OCI-M2 (cell line): Measurements from ENCODE around the gene PRODH2.

Experiments
- DNase-seq: peaks from one replicate; lab custom pipeline; 2025; ENCODE audit not compliant: unreplicated experiment; lab: John Stamatoyannopoulos, UW

Gene PRODH2, protein sequence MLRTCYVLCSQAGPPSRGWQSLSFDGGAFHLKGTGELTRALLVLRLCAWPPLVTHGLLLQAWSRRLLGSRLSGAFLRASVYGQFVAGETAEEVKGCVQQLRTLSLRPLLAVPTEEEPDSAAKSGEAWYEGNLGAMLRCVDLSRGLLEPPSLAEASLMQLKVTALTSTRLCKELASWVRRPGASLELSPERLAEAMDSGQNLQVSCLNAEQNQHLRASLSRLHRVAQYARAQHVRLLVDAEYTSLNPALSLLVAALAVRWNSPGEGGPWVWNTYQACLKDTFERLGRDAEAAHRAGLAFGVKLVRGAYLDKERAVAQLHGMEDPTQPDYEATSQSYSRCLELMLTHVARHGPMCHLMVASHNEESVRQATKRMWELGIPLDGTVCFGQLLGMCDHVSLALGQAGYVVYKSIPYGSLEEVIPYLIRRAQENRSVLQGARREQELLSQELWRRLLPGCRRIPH

DNA sequence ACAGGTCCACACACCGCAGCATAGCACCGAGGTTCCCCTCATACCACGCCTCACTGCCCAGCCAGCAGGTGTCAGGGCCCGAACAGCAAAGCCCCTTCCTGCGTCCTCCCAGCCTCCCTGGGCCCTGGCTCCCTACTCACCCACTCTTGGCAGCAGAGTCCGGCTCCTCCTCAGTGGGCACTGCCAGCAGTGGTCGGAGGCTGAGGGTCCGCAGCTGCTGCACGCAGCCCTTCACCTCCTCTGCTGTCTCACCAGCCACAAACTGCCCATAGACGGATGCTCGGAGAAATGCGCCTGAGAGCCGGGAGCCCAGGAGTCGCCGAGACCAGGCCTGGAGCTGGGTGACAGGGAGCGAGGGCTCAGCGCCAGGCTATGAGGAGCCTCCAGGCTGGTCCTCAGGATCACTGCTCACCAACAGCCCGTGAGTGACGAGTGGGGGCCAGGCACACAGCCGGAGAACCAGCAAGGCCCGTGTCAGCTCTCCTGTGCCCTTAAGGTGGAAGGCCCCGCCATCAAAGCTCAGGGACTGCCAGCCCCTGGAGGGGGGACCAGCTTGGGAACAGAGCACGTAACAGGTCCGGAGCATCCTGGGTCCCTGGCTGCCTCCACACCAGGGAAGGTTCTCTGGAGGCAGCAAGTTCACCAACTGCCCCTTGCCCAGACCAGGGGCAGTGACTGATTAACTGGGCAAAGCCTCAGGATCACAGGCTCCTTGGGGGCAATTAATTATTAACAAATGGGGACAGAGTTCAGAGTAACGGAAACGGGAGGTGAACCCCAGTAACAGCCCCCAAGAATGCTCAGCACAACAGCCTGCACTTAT lies at the start of gene PRODH2:
Gene PRODH2 (minus strand): TSS at position 626 of the 823 bp plus-strand sequence. CDS start 40 bp downstream, at position 586.
- DNase-seq, result no peak

DNA sequence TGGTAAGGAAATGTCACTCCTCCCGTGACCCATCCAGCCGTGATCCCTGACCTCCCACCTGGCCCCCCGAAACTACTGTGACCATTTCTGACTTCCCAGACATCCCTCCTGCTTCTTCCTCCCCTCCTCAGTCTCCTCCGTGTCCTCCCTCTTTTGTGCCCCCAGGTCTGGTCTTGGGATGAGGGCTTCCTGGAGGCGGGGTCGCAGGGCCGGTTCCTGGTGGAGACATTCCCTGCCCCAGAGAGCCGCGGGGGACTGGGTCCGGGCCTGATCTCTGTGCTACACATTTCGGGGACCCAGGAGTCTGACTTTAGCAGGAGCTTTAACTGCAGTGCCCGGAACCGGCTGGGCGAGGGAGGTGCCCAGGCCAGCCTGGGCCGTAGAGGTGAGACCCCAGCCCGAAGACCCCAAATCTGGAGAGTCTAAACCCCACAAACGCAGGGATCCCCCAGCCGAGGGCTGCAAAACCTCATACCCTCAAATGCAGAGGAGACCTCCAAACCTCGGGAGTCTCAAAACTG lies 49.1 kb upstream of the PRODH2 start:
- no peak for DNase-seq

DNA sequence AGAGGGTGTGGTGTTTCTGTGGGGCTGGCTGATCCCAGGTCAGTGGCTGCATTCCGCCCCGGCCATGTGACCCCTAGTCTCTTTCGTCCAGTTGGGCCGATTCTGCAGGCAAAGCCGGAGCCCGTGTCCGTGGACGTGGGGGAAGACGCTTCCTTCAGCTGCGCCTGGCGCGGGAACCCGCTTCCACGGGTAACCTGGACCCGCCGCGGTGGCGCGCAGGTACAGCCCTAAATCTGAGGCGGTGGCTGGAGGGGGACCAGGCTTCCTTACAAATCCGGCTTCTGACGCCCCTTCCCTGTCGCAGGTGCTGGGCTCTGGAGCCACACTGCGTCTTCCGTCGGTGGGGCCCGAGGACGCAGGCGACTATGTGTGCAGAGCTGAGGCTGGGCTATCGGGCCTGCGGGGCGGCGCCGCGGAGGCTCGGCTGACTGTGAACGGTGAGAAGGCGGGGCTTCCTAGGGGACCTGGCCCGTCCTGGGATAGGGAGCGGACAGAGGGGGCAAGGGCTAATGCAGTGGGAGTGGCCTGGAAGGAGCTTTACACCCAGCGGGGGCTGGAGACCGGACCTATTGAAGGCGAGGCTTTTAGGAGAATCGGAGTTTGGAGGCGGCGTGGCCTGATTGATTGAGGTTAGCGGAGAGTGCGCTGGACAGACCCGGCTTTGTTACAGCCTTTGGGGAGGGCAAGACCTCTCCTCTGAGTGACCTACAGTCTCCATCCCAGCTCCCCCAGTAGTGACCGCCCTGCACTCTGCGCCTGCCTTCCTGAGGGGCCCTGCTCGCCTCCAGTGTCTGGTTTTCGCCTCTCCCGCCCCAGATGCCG lies 48.4 kb upstream of the PRODH2 start:
- no peak for DNase-seq

DNA sequence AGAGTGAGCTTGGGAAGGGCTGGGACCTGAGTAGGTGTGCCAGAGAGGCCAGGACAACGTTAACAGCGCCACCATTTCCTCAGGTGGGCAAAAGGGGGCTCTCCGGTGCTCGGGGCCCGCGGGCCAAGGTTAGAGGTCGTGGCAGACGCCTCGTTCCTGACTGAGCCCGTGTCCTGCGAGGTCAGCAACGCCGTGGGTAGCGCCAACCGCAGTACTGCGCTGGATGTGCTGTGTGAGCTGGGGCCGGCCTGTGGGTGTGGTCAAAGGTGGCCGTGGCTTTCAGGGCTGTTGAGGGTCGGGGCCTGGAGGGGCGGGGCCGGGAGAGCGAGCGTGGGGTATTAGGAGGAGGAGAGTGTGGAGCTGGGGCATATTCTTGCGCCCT lies 47.8 kb upstream of the PRODH2 start:
- no peak for DNase-seq

DNA sequence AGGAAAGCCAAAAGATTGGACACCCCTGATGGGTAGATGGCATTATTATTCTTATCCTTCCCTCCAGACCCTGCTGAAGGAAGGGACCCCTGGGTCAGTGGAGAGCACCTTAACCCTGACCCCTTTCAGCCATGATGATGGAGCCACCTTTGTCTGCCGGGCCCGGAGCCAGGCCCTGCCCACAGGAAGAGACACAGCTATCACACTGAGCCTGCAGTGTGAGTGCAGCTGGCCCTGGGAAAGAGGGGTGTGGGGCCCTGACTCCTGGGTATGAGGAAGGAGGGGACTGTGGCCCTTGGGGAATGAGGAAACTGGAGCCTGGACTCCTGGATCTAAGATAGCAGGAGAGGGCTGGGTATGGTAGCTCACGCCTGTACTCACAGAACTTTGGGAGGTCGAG lies 46.8 kb upstream of the PRODH2 start:
- DNase-seq, result no peak

DNA sequence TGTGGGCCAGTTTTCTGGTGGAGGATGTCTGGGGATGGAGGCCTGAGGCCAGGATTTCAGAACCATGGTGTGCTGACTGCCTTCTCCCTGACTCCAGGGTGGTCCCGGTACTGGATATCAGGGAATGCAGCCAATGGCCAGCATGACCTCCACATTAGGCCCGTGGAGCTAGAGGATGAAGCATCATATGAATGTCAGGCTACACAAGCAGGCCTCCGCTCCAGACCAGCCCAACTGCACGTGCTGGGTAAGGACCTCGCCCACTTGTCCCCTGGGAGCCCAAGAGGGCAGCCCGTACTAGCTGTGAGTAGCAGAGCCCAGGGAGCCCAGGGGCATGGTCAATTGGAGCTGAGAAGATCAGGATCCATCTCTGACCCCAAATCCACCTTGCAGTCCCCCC lies 45.7 kb upstream of the PRODH2 start:
- no peak for DNase-seq

DNA sequence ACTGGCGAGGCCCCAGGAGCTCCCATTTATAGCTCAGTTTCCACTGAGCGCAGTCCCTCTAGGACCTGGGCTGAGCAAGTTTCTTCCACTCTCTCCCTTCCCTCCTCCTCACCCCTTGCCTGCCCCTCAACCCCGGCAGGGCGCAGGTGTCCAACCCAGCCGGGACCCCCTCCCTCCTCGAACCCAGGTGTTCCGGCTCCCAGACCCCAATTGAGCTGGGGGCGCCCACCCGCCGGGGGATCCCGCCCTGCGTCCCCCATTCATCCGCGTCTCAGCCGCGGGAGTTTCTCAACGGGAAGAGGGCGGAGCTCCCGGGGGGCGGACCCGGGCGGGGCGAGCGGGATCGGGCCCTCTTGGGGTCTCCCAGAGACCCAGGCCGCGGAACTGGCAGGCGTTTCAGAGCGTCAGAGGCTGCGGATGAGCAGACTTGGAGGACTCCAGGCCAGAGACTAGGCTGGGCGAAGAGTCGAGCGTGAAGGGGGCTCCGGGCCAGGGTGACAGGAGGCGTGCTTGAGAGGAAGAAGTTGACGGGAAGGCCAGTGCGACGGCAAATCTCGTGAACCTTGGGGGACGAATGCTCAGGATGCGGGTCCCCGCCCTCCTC lies 44.0 kb upstream of the PRODH2 start, which contains the start of gene KIRREL2:
Gene KIRREL2 (plus strand): TSS at position 366 of the 604 bp plus-strand sequence. CDS start 209 bp downstream, at position 575.
- no peak for DNase-seq

DNA sequence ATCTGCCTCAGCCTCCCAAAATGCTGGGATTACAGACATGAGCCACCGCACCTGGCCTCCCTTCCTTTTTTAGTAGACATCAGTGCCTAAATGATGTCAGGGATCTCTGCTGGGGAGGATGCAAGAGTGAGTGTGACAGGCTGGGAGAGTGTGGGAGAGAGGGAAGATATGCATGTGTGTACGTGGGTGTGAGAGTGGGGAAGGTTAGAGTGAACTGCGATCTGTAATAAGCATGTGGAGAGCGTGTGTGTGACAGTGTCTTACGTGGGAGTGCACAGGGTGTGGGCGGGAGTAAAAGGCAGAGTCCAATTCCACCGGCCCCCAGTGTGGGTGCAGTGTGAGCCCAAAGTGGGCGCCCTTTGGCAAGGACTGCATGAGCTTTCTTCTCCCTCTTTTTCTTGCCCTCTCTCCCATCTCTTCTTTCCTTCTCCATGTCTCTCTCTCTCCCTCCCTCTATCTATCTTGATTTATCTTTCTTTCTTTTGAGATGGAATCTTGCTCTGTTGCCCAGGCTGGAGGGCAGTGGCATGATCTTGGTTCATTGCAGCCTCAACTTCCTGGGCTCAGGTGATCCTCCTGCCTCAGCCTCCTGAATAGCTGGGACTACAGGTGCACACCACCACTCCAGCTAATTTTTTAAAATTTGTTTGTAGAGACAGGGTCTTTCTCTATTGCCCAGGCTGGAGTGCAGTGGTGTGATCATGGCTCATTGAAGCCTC lies 40.6 kb upstream of the PRODH2 start:
- DNase-seq, result no peak

DNA sequence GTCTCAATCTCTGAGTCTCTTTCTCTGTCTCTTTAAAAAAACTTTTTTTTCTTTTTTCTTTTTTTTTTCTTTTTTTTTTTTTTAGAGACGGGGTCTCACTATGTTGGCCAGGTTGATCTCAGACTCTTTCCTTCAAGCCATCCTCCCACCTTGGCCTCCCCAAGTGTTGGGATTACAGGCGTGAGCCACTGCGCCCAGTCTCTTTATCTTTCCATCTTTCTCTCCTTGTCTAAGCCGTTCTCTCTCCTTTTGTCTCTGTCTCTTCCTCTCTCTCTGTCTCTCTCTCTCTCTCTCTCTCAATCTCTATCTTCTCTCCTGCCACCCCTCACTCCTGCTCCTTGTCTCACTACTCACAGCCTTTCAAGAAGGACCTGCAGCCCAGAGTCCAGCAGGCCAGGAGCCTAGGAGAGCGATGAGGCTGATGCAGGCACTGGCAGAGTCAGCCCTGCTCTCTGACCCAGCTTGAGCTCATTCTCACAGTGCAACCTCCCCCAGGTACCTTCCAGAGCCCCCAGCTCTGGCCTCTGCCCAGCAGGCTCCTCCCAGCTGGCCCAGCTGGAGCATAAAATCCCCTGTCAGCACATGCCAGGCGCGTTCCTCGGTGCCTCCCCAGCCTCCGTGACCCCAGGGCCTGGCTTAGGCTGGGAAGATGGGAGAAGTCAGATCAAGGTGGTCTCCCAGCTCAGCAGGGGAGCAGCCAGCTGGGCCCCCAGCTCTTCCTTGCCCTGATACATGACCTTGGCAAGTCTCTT lies 39.6 kb upstream of the PRODH2 start, which contains the start of gene NPHS1:
Gene NPHS1 (minus strand): TSS at position 476 of the 752 bp plus-strand sequence. CDS start 667 bp downstream, outside the sequence.
- no peak for DNase-seq

DNA sequence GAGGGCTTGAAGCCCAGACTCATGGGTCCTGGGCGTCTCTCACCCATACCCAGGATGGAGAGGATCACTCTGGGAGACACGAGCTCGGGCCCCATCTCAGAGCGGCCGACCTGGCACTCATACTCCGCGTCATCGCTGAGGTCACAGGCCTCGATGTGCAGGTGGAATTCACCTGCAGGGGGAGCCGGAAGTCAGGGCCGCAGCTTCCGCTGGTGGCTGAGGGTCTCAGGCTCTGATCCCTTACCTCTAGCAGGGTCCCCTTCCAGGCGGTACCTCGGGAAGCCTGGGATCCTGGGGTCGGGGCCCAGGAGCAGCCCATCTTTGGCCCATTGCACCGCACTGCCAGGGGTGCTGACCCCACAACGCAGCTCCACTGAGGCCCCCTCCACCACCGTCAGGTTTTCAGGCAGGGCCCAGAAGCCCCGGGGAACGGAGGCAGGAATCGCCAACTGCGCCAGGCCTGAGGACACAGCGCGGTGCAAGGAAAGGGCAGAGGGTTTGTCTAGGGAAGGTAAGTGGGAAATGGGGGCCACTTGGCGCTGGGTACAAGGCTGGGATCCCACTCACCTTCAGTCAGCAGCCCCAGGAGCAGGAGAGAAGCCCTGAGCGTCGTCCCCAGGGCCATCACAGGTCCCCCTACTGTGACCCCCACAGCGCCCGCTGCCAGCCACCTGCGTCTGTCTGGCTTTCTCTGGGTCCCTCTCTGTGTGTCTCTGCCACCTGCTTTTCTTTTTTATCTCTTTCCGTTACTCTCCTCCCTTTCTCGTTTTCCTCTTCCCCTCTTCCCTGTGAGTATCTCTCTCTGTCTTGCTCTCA lies 38.8 kb upstream of the PRODH2 start:
- DNase-seq, result no peak

DNA sequence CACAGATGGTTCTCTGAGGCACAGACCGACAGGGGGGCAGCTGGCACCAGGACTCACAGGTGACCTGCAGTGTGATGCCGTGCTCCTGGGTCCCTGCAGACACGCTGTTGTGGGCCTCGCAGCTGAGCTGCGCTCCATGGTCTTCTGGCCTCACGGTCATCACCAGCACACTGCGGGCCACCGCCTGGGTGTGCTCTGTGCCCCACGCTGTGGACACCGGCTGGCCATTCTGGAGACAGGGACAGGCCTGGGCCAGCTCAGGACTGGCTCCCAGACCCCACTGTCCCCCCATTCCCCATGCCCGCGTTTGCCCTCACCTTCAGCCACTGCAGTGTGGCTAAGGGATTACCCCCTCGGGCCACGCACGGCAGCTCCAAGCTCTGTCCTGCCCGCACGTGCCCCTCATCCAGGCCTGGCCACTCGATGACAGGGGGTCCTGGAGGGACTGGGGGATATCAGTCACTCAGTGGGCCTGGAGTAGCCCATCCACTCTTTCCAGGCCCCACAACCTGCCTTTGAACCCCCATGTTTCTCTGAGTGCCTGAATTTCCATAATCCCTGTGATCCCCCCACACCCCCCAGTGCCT lies 36.4 kb upstream of the PRODH2 start:
- DNase-seq, result no peak

DNA sequence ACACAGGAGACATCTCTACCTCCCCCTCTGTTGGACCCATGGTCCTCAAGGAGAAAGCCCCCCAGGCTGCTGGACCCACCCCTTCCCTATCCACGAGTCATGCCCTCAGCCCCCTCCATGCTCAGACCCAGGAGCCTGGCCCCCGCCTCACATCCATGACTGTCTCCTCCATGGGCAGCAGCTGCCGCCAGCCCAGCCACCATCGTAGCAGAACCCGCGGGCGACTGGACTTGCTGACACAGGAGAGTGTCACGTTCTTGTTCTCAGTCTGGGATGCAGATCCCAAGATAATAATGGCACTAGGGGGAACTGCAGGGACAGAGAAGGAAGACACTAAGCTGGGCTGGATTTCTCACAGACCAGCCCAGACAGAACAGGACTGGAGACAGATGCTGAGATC lies 35.8 kb upstream of the PRODH2 start:
- DNase-seq, result no peak

DNA sequence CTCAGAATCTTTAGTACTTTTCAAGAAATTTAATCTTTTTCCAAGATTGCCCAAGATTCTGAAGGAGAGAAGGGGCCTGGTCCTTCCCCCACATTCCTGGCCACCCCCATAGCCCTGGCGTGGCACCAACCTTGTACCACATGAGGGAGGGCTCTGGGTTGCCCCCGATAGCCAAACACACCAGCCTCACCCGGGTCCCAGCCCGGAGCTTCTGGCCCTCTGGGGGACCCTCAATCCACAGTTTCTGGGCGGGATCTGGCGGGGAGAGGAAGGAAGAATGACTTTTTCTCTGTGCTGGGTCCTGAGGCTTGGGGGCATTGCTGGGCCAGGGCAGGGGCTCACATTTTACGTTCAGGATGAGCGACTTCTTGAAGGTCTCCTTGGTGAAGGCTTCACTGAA lies 35.3 kb upstream of the PRODH2 start:
- DNase-seq, result no peak

DNA sequence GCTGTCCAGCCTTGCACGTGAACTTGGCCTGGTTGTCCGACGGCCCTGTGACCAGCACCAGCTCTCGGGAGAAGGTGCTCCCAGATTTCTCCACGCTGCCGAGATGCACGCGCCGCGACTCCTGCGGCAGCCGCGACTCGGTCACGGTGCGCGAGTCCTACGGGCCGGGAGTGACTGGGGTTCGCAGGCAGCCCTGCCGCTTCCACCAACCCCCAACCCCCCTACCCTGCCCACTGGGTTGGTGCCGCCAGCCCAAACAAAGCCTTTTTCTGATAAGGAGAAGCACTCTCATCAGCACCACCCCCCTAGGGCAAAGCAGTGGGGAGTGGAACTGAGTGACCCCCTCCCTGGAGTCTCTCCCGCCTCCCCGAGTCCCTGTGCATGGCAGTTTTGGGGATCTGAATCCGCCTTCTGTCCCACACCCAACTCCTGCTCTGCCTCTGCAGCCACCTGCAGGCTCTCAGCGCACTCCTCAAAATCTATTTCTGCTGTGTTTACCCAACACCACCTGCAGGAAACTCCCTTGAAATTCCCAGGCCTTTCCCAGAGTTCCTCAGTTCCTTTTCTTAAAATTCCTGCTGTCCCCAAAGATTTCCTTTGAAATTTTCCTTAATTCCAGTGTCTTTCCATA lies 33.5 kb upstream of the PRODH2 start:
- DNase-seq, result no peak

DNA sequence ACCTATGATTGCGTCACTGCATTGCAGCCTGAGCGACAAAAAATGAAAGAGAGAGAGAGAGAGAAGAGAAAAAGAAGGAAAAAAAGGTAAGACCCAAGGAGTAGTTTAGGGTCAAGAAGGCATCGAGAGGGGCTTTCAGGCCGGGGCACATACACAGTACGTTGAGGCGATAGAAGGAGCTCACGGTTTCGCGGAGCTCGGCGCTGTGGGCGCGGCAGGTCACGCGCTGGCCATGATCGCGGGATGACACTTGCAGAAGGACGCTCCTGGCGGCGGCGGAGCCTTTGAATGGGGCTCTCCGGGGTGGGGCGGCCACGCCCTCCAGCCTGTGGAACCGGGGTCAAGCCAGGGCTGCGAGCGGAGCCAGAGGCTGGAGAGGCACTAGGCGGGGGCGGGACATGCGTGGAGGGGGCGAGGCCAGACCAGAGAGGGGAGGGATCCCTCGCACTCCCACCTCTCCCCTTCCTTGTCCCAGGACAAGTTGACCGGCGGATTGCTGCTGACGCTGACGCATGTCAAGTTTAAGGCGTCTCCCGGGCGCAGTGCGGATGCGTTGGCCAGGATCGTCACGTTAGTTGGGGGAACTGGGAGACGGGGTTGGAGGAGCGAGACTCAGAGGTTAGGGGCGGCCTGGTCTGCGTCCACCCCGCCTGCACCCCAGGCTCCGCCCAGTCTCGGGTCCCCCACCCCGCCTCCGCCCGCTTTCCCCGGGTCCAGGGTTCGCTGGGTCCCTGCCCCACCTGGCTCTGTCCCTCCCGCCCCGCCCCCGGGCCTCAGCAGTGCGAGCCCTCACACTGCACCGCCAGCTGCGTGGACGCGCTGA lies 32.8 kb upstream of the PRODH2 start:
- DNase-seq, result no peak

DNA sequence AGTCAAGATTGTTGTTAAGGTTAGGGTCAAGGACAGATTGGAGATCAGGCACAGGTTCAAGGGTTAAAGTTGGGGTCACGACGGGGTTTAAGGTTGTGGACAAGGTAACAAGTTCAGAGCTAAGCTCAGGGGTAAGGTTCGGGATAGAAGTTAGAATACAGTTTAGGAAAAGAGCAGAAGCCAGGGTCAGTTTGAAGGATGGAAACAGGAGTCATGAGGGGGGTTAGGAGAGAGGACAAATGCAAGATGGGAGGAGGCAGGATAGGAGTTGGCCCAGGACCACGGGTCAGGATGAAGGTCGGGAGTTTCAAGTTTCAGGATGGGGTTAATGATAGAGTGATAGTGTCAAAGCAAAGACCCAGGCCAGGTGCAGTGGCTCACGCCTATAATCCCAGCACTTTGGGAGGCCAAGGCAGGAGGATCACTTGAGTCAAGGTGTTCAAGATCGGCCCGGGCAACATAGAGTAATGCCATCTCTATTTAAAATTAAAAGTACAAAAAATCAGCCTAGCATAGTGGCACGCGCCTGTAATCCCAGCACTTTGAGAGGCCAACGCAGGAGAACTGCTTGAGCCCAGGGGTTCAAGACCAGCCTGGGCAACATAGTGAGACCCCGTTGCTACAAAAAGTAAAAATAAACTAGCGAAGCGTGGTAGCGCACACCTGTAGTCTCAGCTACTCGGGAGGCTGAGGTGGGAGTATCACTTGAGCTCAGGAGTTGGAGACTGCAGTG lies 32.0 kb upstream of the PRODH2 start:
- DNase-seq, result no peak
